ENCODE measurements around the gene PPM1K.
A peak's percentile ranks its signal among the peaks of the same experiment; 100 is the strongest.

PPM1K gene

DNA sequence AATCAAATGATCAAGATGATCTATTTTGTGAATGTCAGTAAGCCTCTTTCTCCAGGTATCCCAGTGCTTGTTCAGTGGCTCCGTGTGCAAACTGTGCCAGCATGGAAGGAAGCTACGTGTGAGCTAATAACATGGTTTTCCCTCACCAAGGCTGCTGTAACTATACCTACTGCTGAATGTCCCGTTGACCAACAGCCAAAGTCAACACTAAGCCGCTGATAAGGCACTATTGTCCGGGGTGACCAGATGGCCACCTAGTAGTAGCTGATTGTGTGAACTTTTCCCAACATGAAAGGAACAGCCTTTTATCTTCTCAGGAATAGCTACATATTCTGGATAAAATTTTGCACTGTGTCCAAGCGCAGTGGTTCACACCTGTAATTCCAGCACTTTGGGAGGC lies 68.0 kb downstream of the PPM1K start:
- DNase-seq, result no peak

- DNase-seq, result no peak
These were observed 69.0 kb downstream of the PPM1K start for GRCh38 chr4:88215351-88215750.

DNA sequence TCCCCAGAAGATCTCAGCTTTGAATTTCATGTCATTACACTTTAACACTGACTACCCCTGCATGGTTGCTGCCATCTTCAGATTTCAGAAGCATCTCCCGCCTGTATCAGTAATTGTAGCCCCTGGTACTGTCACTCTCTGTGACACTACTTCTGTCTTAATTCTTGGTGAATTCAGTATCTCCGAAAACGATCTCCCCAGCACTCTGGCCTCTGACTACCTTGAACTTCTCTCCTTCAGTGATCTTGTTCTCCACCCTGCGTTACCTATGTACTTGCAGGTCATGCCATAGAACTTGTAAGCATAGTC lies 72.2 kb downstream of the PPM1K start:
- no peak for DNase-seq

GRCh38 chr4:88211473-88212252 lies 72.7 kb downstream of the PPM1K start:
- peak in 2 of 5 experiments; percentile 24 to 45 for DNase-seq

- no peak for DNase-seq
These were observed 76.2 kb downstream of the PPM1K start for GRCh38 chr4:88208156-88208555.

Data from T-helper 2 cell (primary cell).